ENCODE measurements around the gene GNB1.

GNB1 gene

DNA sequence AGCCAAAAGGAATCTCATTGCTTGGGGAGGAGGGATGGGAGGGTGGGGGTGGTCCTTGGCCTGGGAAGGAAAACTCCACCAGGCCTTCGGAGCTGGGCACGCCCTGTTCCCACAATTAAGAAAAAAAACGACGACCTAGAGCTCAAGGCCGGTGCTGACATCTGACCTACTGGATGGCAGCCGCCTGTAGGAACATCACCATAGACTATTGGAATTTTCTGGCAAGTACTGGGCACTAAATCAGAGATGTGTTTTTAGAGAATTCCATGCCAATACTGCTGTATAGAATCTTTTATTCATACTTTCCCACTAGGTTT is 113.3 kb downstream of the GNB1 start:
- no peaks in the 10 kb centered on the region for H3K9me3 ChIP-seq (ENCODE audit: low read length)
- TF ChIP-seq, protein P1, sequence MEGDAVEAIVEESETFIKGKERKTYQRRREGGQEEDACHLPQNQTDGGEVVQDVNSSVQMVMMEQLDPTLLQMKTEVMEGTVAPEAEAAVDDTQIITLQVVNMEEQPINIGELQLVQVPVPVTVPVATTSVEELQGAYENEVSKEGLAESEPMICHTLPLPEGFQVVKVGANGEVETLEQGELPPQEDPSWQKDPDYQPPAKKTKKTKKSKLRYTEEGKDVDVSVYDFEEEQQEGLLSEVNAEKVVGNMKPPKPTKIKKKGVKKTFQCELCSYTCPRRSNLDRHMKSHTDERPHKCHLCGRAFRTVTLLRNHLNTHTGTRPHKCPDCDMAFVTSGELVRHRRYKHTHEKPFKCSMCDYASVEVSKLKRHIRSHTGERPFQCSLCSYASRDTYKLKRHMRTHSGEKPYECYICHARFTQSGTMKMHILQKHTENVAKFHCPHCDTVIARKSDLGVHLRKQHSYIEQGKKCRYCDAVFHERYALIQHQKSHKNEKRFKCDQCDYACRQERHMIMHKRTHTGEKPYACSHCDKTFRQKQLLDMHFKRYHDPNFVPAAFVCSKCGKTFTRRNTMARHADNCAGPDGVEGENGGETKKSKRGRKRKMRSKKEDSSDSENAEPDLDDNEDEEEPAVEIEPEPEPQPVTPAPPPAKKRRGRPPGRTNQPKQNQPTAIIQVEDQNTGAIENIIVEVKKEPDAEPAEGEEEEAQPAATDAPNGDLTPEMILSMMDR (IDR thresholded peaks at IDR 0.05; ENCODE audit: low read length) = no peak
- no peak for TF ChIP-seq EZH2 (IDR thresholded peaks at IDR 0.05; ENCODE audit: borderline replicate concordance, low read length)
- H3K4me2 ChIP-seq (ENCODE audit: low read length) = peak overlapping the region; percentile 84
- peaks cover 12% of the 10 kb centered on the region; the same call in 1 of the 2 replicates for H3F3A ChIP-seq (ENCODE audit: insufficient read depth, low read length)
- H3K36me3 ChIP-seq (ENCODE audit: insufficient read depth, low read length) = peaks cover 36% of the 10 kb centered on the region
- H3K27me3 ChIP-seq (ENCODE audit: insufficient read depth, low read length) = no peaks in the 10 kb centered on the region
- no peaks in the 10 kb centered on the region for H4K20me1 ChIP-seq (ENCODE audit: insufficient read depth, low read length)
- peaks cover 55% of the 10 kb centered on the region for H3K79me2 ChIP-seq (ENCODE audit: insufficient read depth, low read length)
- no peak overlapping the region for H2AFZ ChIP-seq (ENCODE audit: low read length)
- no peaks in the 10 kb centered on the region for H3K9me2 ChIP-seq (ENCODE audit: low read depth, low read length)
- H3K27ac ChIP-seq (ENCODE audit: low read depth, low read length, poor library complexity, severe bottlenecking) = peak overlapping the region; percentile 93
- peak overlapping the region; percentile 81 for H3K4me3 ChIP-seq (ENCODE audit: low read depth, low read length, poor library complexity, severe bottlenecking)
- H3K4me1 ChIP-seq (ENCODE audit: insufficient read depth, low read length, severe bottlenecking) = peaks cover 62% of the 10 kb centered on the region
- peak overlapping the region; percentile 92 for H3K9ac ChIP-seq (ENCODE audit: low read length)

GRCh38 chr1:1776672-1777582 is 114.0 kb downstream of the GNB1 start:
- peak overlapping the region; percentile 93 for H3K27ac ChIP-seq (ENCODE audit: low read depth, low read length, poor library complexity, severe bottlenecking)

DNA sequence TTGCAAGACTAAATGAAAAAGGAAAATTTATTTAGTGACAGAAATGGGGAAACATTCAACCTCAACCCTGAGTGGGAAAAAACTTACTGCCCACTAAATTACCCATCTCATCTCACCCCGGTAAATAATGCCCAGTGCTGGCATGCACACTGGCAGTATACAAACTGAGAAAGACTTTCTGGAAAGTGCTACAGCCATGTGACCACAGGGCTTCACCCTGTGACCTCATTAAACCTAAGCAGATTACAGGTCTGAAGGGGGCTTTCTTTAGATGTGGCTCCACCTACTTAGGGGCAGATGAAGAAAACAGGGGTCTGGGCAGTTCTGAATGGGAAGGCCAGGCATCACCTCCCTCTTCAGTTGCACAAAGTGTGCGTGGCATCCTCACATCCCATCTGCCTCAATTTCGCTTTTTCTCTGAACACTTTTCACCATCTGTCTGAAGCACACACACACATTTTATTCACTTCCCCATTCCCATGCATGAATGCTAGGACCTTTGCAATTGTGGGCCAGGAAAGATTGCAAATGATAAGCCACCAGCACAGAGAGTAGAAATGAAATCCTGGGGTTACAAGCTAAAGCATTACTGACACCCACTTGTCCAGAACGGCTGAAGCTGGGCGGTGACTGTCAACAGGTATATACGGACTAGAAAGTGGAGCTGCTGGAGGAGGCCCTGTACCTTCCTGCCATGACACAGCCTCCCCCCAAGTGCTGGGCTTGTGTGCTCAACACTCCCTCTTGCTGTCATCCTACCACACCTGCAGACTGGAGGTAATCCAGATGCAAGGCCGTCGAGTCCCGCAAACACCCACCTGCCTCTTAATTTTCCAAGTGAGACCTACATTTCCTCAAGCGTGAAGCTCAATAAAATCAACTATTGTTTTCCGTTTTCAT is 115.3 kb downstream of the GNB1 start:
- TF ChIP-seq, protein P1 (IDR thresholded peaks at IDR 0.05; ENCODE audit: low read length) = no peak; the same call in 1 of the 2 replicates
- TF ChIP-seq EZH2 (IDR thresholded peaks at IDR 0.05; ENCODE audit: borderline replicate concordance, low read length) = no peak
- H3K27ac ChIP-seq (ENCODE audit: low read depth, low read length, poor library complexity, severe bottlenecking) = peak overlapping the region; percentile 93
- peaks cover 42% of the 10 kb centered on the region for H3K4me1 ChIP-seq (ENCODE audit: insufficient read depth, low read length, severe bottlenecking)
- H3F3A ChIP-seq (ENCODE audit: insufficient read depth, low read length) = peaks cover 6% of the 10 kb centered on the region; the same call in 1 of the 2 replicates
- H3K9ac ChIP-seq (ENCODE audit: low read length) = peak overlapping the region; percentile 92; the same call in 1 of the 2 replicates
- peaks cover 6% of the 10 kb centered on the region for H3K9me3 ChIP-seq (ENCODE audit: low read length)
- peak overlapping the region; percentile 84 for H3K4me2 ChIP-seq (ENCODE audit: low read length)
- peak overlapping the region; percentile 81 for H3K4me3 ChIP-seq (ENCODE audit: low read depth, low read length, poor library complexity, severe bottlenecking)
- H4K20me1 ChIP-seq (ENCODE audit: insufficient read depth, low read length) = no peaks in the 10 kb centered on the region
- H3K36me3 ChIP-seq (ENCODE audit: insufficient read depth, low read length) = peaks cover 54% of the 10 kb centered on the region
- no peak overlapping the region for H2AFZ ChIP-seq (ENCODE audit: low read length)
- H3K27me3 ChIP-seq (ENCODE audit: insufficient read depth, low read length) = no peaks in the 10 kb centered on the region
- H3K79me2 ChIP-seq (ENCODE audit: insufficient read depth, low read length) = peaks cover 74% of the 10 kb centered on the region
- H3K9me2 ChIP-seq (ENCODE audit: low read depth, low read length) = no peaks in the 10 kb centered on the region

More at GRCh38 chr1:1776672-1777582, 114.0 kb downstream of the GNB1 start:
- H3K36me3 ChIP-seq (ENCODE audit: insufficient read depth, low read length) = peaks cover 43% of the 10 kb centered on the region
- no peaks in the 10 kb centered on the region for H3K9me2 ChIP-seq (ENCODE audit: low read depth, low read length)
- H3K9me3 ChIP-seq (ENCODE audit: low read length) = no peaks in the 10 kb centered on the region
- H3K9ac ChIP-seq (ENCODE audit: low read length) = peak overlapping the region; percentile 92
- H3K4me2 ChIP-seq (ENCODE audit: low read length) = peak overlapping the region; percentile 84
- no peaks in the 10 kb centered on the region for H4K20me1 ChIP-seq (ENCODE audit: insufficient read depth, low read length)
- H3F3A ChIP-seq (ENCODE audit: insufficient read depth, low read length) = peaks cover 12% of the 10 kb centered on the region; the same call in 1 of the 2 replicates
- H3K4me3 ChIP-seq (ENCODE audit: low read depth, low read length, poor library complexity, severe bottlenecking) = peak overlapping the region; percentile 81
- no peak overlapping the region for H2AFZ ChIP-seq (ENCODE audit: low read length)
- TF ChIP-seq, protein P1 (IDR thresholded peaks at IDR 0.05; ENCODE audit: low read length) = no peak
- TF ChIP-seq EZH2 (IDR thresholded peaks at IDR 0.05; ENCODE audit: borderline replicate concordance, low read length) = no peak
- H3K79me2 ChIP-seq (ENCODE audit: insufficient read depth, low read length) = peaks cover 61% of the 10 kb centered on the region
- peaks cover 56% of the 10 kb centered on the region for H3K4me1 ChIP-seq (ENCODE audit: insufficient read depth, low read length, severe bottlenecking)
- no peaks in the 10 kb centered on the region for H3K27me3 ChIP-seq (ENCODE audit: insufficient read depth, low read length)
